Endodermal cell (in vitro differentiated cells): ENCODE measurements around the gene FYCO1. TPM values are rescaled to one million over a fixed set of nuclear protein-coding genes. Genes with fewer than 3 reads are reported as not detected.

Experiments
- DNase-seq: peaks from one replicate; pipeline ENCODE4 v3.0.0-alpha.2; 2017
- H3K27ac ChIP-seq: 2 replicates; pipeline ENCODE4 v1.5.1; 2013; ENCODE audit warnings: mild to moderate bottlenecking, low read depth, low read length, moderate library complexity
- H3K27me3 ChIP-seq: 2 replicates; pipeline ENCODE4 v1.6.1; 2013; ENCODE audit warnings: mild to moderate bottlenecking, low read length, moderate library complexity; ENCODE audit not compliant: insufficient read depth, control insufficient read depth, poor library complexity, severe bottlenecking
- H3K36me3 ChIP-seq: 2 replicates; pipeline ENCODE4 v1.7.0; 2013; ENCODE audit warnings: mild to moderate bottlenecking, low read length, moderate library complexity; ENCODE audit not compliant: control insufficient read depth, insufficient read depth
- H3K4me1 ChIP-seq: one replicate; pipeline ENCODE4 v1.7.0; 2013; ENCODE audit warnings: low read length; ENCODE audit not compliant: control insufficient read depth, insufficient read depth
- H3K4me3 ChIP-seq: 2 replicates; pipeline ENCODE4 v1.5.1; 2013; ENCODE audit warnings: mild to moderate bottlenecking, low read length, moderate library complexity
- H3K9ac ChIP-seq: 2 replicates; pipeline ENCODE4 v1.6.1; 2013; ENCODE audit warnings: mild to moderate bottlenecking, low read length, moderate library complexity; ENCODE audit not compliant: poor library complexity, severe bottlenecking; ENCODE audit errors: extremely low read depth
- H3K9me3 ChIP-seq: 2 replicates; pipeline ENCODE4 v1.6.1; 2013; ENCODE audit warnings: mild to moderate bottlenecking, low read length, moderate library complexity; ENCODE audit not compliant: control insufficient read depth
- H3K27ac Mint-ChIP-seq: 2 replicates; pipeline ENCODE4 v1.8.0; 2020; ENCODE audit warnings: mixed read lengths
- H3K27me3 Mint-ChIP-seq: 2 replicates; pipeline ENCODE4 v1.8.0; 2021; ENCODE audit warnings: mild to moderate bottlenecking, mixed read lengths; ENCODE audit not compliant: insufficient read depth
- H3K36me3 Mint-ChIP-seq: 2 replicates; pipeline ENCODE4 v1.8.0; 2020; ENCODE audit warnings: low read depth, mixed read lengths
- H3K4me1 Mint-ChIP-seq: 2 replicates; pipeline ENCODE4 v1.8.0; 2020; ENCODE audit warnings: mixed read lengths
- H3K4me3 Mint-ChIP-seq: 2 replicates; pipeline ENCODE4 v1.8.0; 2020; ENCODE audit warnings: mild to moderate bottlenecking, moderate library complexity, mixed read lengths
- H3K9me3 Mint-ChIP-seq: 2 replicates; pipeline ENCODE4 v1.8.0; 2020; ENCODE audit warnings: mild to moderate bottlenecking, mixed read lengths
- CTCF ChIP-seq: fragments of 200-600 bp; sonication (generic); conservative IDR thresholded peaks from 2 replicates; pipeline ENCODE4 v1.5.0; 2021; ENCODE audit warnings: antibody characterized with exemption, mild to moderate bottlenecking
- WGBS, 2 experiments: methylation state at CpG; one replicate each; pipeline versions ENCODE4 v1.1.5 to v1.1.7; 2013; ENCODE audit warnings: missing lambda C conversion rate in 2 of 2, mixed read lengths in 1 of 2; ENCODE audit not compliant: insufficient coverage in 1 of 2, insufficient read length in 1 of 2; 5-methylcytosine and 5-hydroxymethylcytosine counted together
- total RNA-seq, 2 donors: library from RNA; stranded (reverse); fragmentation: NEBNext Ultra II Directional in 1 of 2; extraction: Animal tissue kit (Norgen Biotek cat#: 25700) in 1 of 2; gene quantifications; 2 replicates in 1 of 2; 3 replicates in 1 of 2; pipeline ENCODE4 v1.2.1, GENCODE V29; 2021

FYCO1 gene
- total RNA-seq, 2 donors from 2014 or later, result 11.3 to 11.8 TPM

GRCh38 chr3:46022909-46023785 is 27.5 kb upstream of the FYCO1 start:
- WGBS, 2 experiments, result 94 to 95% methylated on average over 19 to 34 of the region's 34 CpGs
- Mint-ChIP-seq H3K4me1 (no peaks in the 10 kb centered on the region), H3K36me3 (no peaks in the 10 kb centered on the region), H3K9me3 (peaks cover 10% of the 10 kb centered on the region), H3K27me3 (peaks cover 8% of the 10 kb centered on the region), H3K4me3 (no peak overlapping the region), H3K27ac (no peak overlapping the region)
- H3K36me3 ChIP-seq, result no peaks in the 10 kb centered on the region
- H3K9me3 ChIP-seq, result no peaks in the 10 kb centered on the region
- no peak overlapping the region for H3K27ac ChIP-seq
- no peak for DNase-seq
- H3K9ac ChIP-seq, result no peak overlapping the region
- H3K27me3 ChIP-seq, result no peaks in the 10 kb centered on the region
- H3K4me1 ChIP-seq, result no peaks in the 10 kb centered on the region
- no peak overlapping the region for H3K4me3 ChIP-seq
- no peak for TF ChIP-seq CTCF

- 94 to 100% methylated on average over 5 to 8 of the region's 8 CpGs for WGBS, 2 experiments
Measured at GRCh38 chr3:46021516-46021915, 25.9 kb upstream of the FYCO1 start.

GRCh38 chr3:46020766-46021510 is 25.3 kb upstream of the FYCO1 start:
- H3K9ac ChIP-seq, result no peak overlapping the region
- no peak for DNase-seq
- no peaks in the 10 kb centered on the region for H3K36me3 Mint-ChIP-seq

More at GRCh38 chr3:46021516-46021915, 25.9 kb upstream of the FYCO1 start:
- Histone ChIP-seq H3K4me3 (no peak overlapping the region), H3K27ac (no peak overlapping the region), H3K9me3 (no peaks in the 10 kb centered on the region), H3K4me1 (no peaks in the 10 kb centered on the region), H3K36me3 (no peaks in the 10 kb centered on the region), H3K27me3 (no peaks in the 10 kb centered on the region), H3K9ac (no peak overlapping the region)
- Mint-ChIP-seq H3K27ac (no peak overlapping the region), H3K36me3 (no peaks in the 10 kb centered on the region), H3K27me3 (peaks cover 13% of the 10 kb centered on the region), H3K4me1 (no peaks in the 10 kb centered on the region), H3K9me3 (no peaks in the 10 kb centered on the region), H3K4me3 (no peak overlapping the region)
- no peak for DNase-seq
- TF ChIP-seq CTCF, result no peak

More at GRCh38 chr3:46020766-46021510, 25.3 kb upstream of the FYCO1 start:
- 92 to 95% methylated on average over 30 to 37 of the region's 37 CpGs for WGBS, 2 experiments
- no peak overlapping the region for H3K4me3 Mint-ChIP-seq
- no peak overlapping the region for H3K27ac ChIP-seq
- H3K4me1 ChIP-seq, result no peaks in the 10 kb centered on the region
- no peaks in the 10 kb centered on the region for H3K9me3 ChIP-seq
- no peaks in the 10 kb centered on the region for H3K36me3 ChIP-seq
- H3K4me3 ChIP-seq, result no peak overlapping the region
- H3K4me1 Mint-ChIP-seq, result no peaks in the 10 kb centered on the region
- H3K9me3 Mint-ChIP-seq, result no peaks in the 10 kb centered on the region
- H3K27me3 Mint-ChIP-seq, result peaks cover 13% of the 10 kb centered on the region
- no peak for TF ChIP-seq CTCF
- no peak overlapping the region for H3K27ac Mint-ChIP-seq
- H3K27me3 ChIP-seq, result no peaks in the 10 kb centered on the region
